Spinal cord (tissue), 10 donors: Measurements from ENCODE around the gene LORICRIN. TPM values are rescaled to one million over a fixed set of nuclear protein-coding genes. Genes with fewer than 3 reads are reported as not detected.
A peak's percentile ranks its signal among the peaks of the same experiment; 100 is the strongest.
"Not testable (repeated sequence)": the region's sequence is repeated elsewhere in the genome, so short reads cannot be mapped to it uniquely, and the experiment has no call there.

ENCODE experiments used
- DNase-seq, 6 donors: peaks; one replicate each; pipeline versions ENCODE4 v3.0.0 to v3.0.0-alpha.2; 2013 to 2015; ENCODE audit warnings: low spot score in 6 of 6, low read depth in 4 of 6
- H3K27ac ChIP-seq: one replicate; pipeline ENCODE4 v1.5.1; 2013; ENCODE audit warnings: low read depth, low read length, control low read depth
- H3K27me3 ChIP-seq: one replicate; pipeline ENCODE4 v1.6.1; 2013; ENCODE audit warnings: low read length; ENCODE audit not compliant: control insufficient read depth, insufficient read depth
- H3K36me3 ChIP-seq: one replicate; pipeline ENCODE4 v1.6.1; 2013; ENCODE audit warnings: low read length; ENCODE audit not compliant: control insufficient read depth, insufficient read depth
- H3K4me1 ChIP-seq: one replicate; pipeline ENCODE4 v1.6.1; 2013; ENCODE audit warnings: low read length; ENCODE audit not compliant: control insufficient read depth, insufficient read depth
- H3K4me3 ChIP-seq: one replicate; pipeline ENCODE4 v1.5.1; 2013; ENCODE audit warnings: low read depth, low read length, control low read depth
- H3K9me3 ChIP-seq: one replicate; pipeline ENCODE4 v1.6.1; 2013; ENCODE audit warnings: low read length; ENCODE audit not compliant: control insufficient read depth, insufficient read depth
- WGBS: methylation state at CpG from one replicate; pipeline ENCODE4 v1.1.5; 2013; ENCODE audit warnings: missing lambda C conversion rate; ENCODE audit not compliant: insufficient coverage; 5-methylcytosine and 5-hydroxymethylcytosine counted together
- long read RNA-seq, 4 donors: transcript quantifications; one replicate each; lab custom pipeline, GENCODE V29; 2026
- polyA plus RNA-seq, 2 donors: library from polyadenylated mRNA; unstranded; fragments of 120-200 nt; gene quantifications; one replicate each; pipeline ENCODE4 v1.2.1, GENCODE V29; 2013; ENCODE audit not compliant: insufficient read length in 2 of 2
- total RNA-seq, 2 donors: library from RNA; depleted of rRNA in 1 of 2; stranded (reverse); fragments of 120-200 nt in 1 of 2; fragments of >200 nt in 1 of 2; gene quantifications; one replicate each; pipeline versions ENCODE4 v1.2.3 to v1.2.4, GENCODE V29; 2013 to 2014
- donor health status: healthy.

Gene LORICRIN, protein sequence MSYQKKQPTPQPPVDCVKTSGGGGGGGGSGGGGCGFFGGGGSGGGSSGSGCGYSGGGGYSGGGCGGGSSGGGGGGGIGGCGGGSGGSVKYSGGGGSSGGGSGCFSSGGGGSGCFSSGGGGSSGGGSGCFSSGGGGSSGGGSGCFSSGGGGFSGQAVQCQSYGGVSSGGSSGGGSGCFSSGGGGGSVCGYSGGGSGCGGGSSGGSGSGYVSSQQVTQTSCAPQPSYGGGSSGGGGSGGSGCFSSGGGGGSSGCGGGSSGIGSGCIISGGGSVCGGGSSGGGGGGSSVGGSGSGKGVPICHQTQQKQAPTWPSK
- total RNA-seq (under 1 TPM in 1 of 2 donors, not detected in 1; 0.22 TPM), polyA plus RNA-seq (under 1 TPM; 0.62 to 0.77 TPM)
- long read RNA-seq, donor 1: 0 reads
- long read RNA-seq, donor 2: 0 reads
- long read RNA-seq, donor 3: 0 reads
- long read RNA-seq, donor 4: 0 reads

DNA sequence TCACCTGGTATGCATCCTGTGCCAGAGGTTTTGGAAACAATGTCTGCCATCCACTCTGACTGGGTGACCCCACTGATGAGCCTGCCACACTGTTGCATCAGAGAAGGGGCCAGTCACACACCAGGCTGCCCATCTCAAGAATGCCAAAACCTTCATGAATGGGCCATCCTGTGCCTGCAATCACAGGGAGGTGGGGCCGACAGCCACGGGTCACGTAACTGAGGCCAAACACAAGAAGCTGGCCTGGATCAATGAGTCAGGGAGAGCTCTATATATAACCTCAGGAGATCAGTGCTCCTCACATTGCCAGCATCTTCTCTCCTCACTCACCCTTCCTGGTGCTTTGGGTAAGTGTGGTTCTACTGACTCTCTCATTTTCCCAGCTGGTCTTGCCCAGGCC lies at the start of gene LORICRIN:
TSS of gene LORICRIN (plus strand) at position 301 of the 400 bp plus-strand sequence. CDS start 1,263 bp downstream, outside the sequence.
- Histone ChIP-seq H3K4me3 (peak within 1 kb of the TSS; percentile 6), H3K4me1 (peaks cover 10% of the 10 kb centered on the region), H3K36me3 (no peaks in the 10 kb centered on the region), H3K27me3 (peaks cover 9% of the 10 kb centered on the region), H3K9me3 (peaks cover under 1% of the 10 kb centered on the region), H3K27ac (no peak within 1 kb of the TSS)
- no peak for DNase-seq
- 77% methylated on average over 3 of the region's 3 CpGs for WGBS

DNA sequence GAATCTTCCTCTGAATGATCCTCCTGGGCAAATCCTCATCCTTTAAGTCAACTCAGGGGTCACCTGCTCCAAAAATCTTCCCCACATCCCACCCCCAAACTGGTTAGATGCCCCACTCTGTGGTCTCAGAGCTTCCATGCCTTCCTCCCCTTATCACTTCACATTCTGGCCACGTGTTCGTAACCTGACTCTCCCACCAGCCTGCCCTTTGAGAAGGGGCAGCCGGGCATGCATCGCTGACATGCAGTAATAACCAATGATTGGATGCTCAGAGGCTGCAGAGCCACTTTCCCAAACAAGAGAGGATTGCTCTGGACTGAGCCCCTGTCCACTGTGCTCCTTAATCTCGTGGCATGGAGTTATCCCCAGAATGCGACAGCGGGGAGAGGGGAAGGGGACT lies 49.3 kb upstream of the LORICRIN start:
- Histone ChIP-seq H3K4me1 (no peaks in the 10 kb centered on the region), H3K9me3 (no peaks in the 10 kb centered on the region), H3K4me3 (no peak overlapping the region), H3K36me3 (no peaks in the 10 kb centered on the region), H3K27ac (no peak overlapping the region), H3K27me3 (peaks cover 2% of the 10 kb centered on the region)
- WGBS: 50% methylated on average over 7 of the region's 7 CpGs
- no peak for DNase-seq

DNA sequence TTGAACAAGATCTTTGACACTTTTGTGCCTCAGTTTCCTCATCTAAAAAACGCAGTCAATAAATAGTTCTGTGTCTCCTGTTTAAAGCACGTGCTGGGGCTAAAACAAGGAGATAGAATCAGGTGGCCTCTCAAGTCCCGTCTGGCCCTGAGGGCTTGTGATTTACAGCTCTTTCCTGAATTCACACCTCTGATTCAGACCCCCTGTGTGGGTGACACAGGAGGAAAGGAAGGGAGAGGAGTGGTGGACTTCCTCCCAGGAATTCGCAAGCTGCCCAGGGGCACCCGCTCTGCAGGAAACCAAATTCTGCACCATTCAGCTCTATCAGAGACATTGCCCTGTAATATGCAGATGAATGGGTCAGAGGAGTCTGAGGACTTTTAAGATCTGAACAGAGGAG lies 47.3 kb upstream of the LORICRIN start:
- H3K4me1 ChIP-seq: no peaks in the 10 kb centered on the region
- no peak for DNase-seq
- H3K27me3 ChIP-seq: peaks cover 2% of the 10 kb centered on the region
- WGBS: 53% methylated on average over 2 of the region's 5 CpGs
- H3K27ac ChIP-seq: no peak overlapping the region
- no peak overlapping the region for H3K4me3 ChIP-seq
- no peaks in the 10 kb centered on the region for H3K9me3 ChIP-seq
- no peaks in the 10 kb centered on the region for H3K36me3 ChIP-seq

DNA sequence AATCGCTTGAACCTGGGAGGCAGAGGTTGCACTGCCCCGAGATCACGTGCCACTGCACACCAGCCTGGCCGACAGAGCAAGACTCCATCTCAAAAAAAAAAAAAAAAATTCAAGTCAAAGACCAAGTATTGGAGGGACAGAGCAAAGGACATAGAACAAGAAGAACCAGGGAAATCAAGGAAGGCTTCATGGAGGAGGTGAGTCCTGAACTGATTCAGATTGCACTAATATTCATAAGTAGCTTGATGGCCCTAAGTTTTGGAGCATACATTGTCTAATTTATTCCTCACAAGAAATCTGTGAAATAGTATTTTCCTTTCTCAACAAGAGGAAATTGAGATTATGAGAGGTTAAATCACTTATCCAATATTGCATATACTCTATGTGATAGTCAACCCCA lies 46.0 kb upstream of the LORICRIN start:
- Histone ChIP-seq H3K27me3 (peaks cover 2% of the 10 kb centered on the region), H3K27ac (no peak overlapping the region), H3K9me3 (no peaks in the 10 kb centered on the region), H3K4me1 (no peaks in the 10 kb centered on the region), H3K4me3 (no peak overlapping the region), H3K36me3 (no peaks in the 10 kb centered on the region)
- DNase-seq: no peak
- WGBS: 100% methylated on average over 2 of the region's 4 CpGs

DNA sequence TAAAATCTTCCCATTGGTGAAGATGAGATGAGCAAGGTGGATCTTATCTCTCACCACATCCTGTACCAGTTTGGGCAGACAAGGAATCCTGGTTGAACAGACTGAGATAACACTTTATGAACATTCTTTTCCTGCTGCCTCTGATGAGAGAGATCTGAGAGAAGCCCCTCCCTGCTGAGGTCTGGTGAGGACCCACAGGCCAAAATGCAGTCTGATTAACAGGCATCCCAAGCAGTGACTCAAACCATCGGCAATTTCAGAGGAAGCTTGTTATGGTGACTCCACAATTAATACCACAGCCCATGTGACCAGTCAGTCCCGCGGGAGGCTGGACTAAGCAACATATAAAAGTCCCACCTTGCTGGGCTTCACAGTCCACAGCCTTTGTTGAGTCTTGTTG lies 42.3 kb upstream of the LORICRIN start, which contains the start of gene PRR9:
TSS of gene PRR9 (plus strand) at position 373 of the 400 bp plus-strand sequence. CDS start 561 bp downstream, outside the sequence.
- DNase-seq: no peak
- Histone ChIP-seq H3K4me1 (peaks cover 7% of the 10 kb centered on the region), H3K27me3 (no peaks in the 10 kb centered on the region), H3K4me3 (no peak within 1 kb of the TSS), H3K36me3 (no peaks in the 10 kb centered on the region), H3K27ac (no peak within 1 kb of the TSS), H3K9me3 (no peaks in the 10 kb centered on the region)
- WGBS: no CpG with 5 or more reads among the region's 3 CpGs

DNA sequence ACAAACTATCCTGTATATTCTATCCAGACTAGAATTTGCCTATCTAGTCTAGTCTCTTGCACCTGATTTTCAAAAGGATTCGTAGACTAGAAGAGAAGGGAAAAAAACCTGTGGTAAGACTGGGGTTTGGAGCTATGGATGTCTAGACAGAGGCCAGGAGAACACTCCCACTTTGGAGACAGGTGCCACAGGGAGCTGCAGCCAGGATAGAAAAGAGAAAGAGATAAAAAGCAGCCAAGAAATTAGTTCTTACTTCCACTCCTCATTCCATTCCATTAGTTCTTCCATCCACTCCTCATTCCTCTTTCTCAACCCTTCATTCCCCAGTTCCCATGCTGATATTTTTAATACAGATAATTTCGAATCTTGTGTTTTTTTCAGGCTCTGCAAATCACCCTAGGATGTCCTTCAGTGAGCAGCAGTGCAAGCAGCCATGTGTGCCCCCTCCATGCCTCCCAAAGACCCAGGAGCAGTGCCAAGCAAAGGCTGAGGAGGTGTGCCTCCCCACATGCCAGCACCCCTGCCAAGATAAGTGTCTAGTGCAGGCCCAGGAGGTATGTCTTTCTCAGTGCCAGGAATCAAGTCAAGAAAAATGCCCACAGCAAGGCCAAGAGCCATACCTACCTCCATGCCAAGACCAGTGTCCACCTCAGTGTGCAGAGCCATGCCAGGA lies 41.6 kb upstream of the LORICRIN start:
- H3K27ac ChIP-seq: no peak overlapping the region
- no peaks in the 10 kb centered on the region for H3K36me3 ChIP-seq
- H3K4me3 ChIP-seq: no peak overlapping the region
- WGBS: 33% methylated on average over 1 of the region's 2 CpGs
- DNase-seq: no peak
- H3K4me1 ChIP-seq: peaks cover 9% of the 10 kb centered on the region
- H3K27me3 ChIP-seq: no peaks in the 10 kb centered on the region
- H3K9me3 ChIP-seq: no peaks in the 10 kb centered on the region

DNA sequence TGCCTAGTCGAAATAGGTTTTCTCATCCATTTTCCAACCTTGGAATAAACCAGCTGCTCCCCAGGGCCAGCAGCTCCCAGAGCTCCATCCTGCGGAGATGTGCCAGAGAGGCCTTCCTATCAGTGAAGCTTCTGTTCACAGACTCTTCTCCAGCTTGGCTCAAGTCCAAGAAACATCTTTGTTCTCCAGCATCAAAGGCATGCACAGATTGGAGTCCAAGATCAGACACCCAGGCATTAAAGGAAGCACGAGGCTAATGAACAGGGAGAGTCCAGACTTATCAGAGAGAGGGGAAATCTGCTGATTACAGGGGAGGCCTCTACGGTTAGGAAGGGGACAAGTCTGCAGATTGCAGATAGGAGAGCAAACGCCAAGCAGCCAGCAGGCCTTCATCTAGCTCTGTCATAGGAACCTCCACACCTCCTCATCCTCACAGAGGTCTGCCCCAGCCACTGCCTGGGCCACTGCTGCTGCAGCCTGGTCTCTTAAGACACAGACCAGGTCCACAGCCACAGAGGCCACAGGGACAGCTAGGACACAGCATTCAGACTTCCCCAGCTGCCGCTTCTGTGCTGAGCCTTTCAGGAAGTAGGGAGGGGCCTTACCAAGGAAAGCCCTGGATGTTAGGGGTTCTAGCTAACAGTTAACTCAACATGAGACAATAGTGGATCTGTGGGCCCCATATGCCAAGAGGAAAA lies 38.7 kb upstream of the LORICRIN start:
- no peak overlapping the region for H3K27ac ChIP-seq
- H3K27me3 ChIP-seq: no peaks in the 10 kb centered on the region
- peak in 2 of 6 donors; percentile 58 to 64 for DNase-seq

DNA sequence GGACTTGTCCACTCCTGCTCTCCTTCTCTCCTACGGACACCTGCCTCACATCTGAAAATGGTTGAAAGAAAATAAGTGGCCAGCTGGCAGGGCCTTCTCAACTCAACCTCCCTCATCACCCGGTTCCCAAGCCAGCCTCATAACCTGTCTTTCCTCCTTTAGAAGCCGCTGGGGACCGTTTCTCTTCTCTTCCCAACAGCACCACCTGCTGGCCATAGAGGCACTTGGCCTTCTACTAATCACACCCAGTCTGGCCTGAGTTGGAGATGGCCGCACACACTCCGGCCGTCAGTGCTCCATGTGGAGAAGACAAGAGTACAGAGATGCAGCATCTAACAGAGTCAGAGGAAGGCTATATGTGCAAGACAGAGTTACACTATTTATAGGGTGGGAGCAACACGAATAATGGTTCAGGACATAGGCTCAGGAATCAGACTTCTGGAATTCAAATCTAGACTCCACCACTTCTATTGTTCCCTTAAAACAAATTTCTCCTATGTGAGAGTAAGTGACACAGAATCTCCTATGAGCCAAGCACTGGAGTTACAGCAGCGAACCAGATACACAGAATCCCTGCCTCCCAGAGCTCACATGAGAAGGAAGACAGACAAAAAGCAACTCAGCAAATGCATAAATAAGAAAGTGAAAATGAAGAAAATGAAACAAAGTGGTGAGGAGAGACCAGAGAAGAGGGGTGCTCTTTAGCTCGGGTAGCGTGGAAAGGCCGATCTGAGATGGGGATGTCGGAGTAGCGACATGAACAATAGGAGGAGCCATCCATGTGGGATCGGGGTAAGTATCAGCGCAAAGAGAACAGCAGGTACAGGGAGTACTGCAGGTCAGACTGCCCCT lies 36.2 kb upstream of the LORICRIN start:
- H3K4me3 ChIP-seq, H3K27ac ChIP-seq, H3K9me3 ChIP-seq, H3K27me3 ChIP-seq, H3K36me3 ChIP-seq: not testable (repeated sequence)
- 78% methylated on average over 10 of the region's 16 CpGs for WGBS
- DNase-seq: peak in 3 of 6 donors; percentile 26 to 83 (median 74)
- H3K4me1 ChIP-seq: peaks cover 11% of the 10 kb centered on the region

More for the DNA sequence above, 38.7 kb upstream of the LORICRIN start:
- Histone ChIP-seq H3K4me3 (no peak overlapping the region), H3K9me3 (no peaks in the 10 kb centered on the region), H3K4me1 (peaks cover 11% of the 10 kb centered on the region), H3K36me3 (no peaks in the 10 kb centered on the region)
- WGBS: 38% methylated on average over 5 of the region's 6 CpGs

DNA sequence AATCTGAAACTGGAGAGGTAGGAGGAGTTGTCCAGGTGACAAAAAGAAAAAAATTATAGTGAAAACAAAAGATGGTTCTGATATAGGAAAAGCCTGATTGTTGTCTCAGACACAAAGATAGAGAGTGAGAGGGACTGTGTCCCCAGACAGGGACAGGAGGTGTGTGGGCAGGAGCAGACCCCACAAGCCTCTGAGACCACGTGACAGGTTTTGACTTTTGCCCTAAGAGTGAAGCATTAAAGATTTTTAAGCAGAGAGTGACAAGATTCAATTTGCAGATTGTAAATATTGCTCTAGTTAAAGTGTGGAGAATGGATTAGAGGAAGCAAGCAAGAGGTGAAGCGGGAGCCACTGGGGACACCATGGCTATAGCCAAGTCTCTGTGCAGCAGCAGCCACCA lies 31.7 kb upstream of the LORICRIN start:
- Histone ChIP-seq H3K9me3 (no peaks in the 10 kb centered on the region), H3K4me3 (no peak overlapping the region), H3K36me3 (no peaks in the 10 kb centered on the region), H3K27me3 (no peaks in the 10 kb centered on the region), H3K4me1 (peaks cover 3% of the 10 kb centered on the region), H3K27ac (no peak overlapping the region)
- 79% methylated on average over 2 of the region's 2 CpGs for WGBS
- DNase-seq: no peak
